AG04450 (cell line): ENCODE measurements around the gene SCAP. TPM values are rescaled to one million over a fixed set of nuclear protein-coding genes. Genes with fewer than 3 reads are reported as not detected.

Experiments used
- CTCF ChIA-PET: fragments of 300-600, 350-600 bp; formaldehyde crosslinking; extraction: SDS; loops from one replicate; lab custom pipeline; 2022; ENCODE audit warnings: antibody characterized with exemption, inconsistent platforms; lab: Charles Lee
- POLR2A ChIA-PET: fragments of 350-600 bp; formaldehyde crosslinking; extraction: SDS; loops from one replicate; lab custom pipeline; 2021; ENCODE audit warnings: antibody characterized with exemption, inconsistent platforms; lab: Yijun Ruan, JAX
- DNase-seq: peaks from one replicate; pipeline ENCODE4 v3.0.0-alpha.2; 2011; ENCODE audit warnings: low read depth, low spot score
- H3K27ac ChIP-seq: one replicate; pipeline ENCODE4 v1.5.1; 2012; ENCODE audit warnings: low read depth, low read length, control low read depth
- H3K27me3 ChIP-seq: one replicate; pipeline ENCODE4 v1.6.0; 2012; ENCODE audit warnings: low read length; ENCODE audit not compliant: control insufficient read depth, insufficient read depth
- H3K4me3 ChIP-seq: 2 replicates; pipeline ENCODE4 v1.5.1; 2011; ENCODE audit warnings: mild to moderate bottlenecking, low read depth, low read length, control low read depth
- H3K9me3 ChIP-seq: 2 replicates; pipeline ENCODE4 v1.5.1; 2012; ENCODE audit warnings: low read length; ENCODE audit not compliant: control insufficient read depth, insufficient read depth
- polyA plus RNA-seq: library from polyadenylated mRNA; depleted of rRNA; stranded (reverse); fragments of >200 nt; gene quantifications from 2 replicates; pipeline ENCODE4 v1.2.3, GENCODE V29; 2011
- TF ChIP-seq, protein P1 (sequence below): IDR thresholded peaks from 2 replicates; pipeline ENCODE4 v1.5.1; 2011; ENCODE audit warnings: low read depth, low read length, control low read depth, inconsistent platforms

Gene SCAP
- polyA plus RNA-seq, 1 experiment, result 17.0 TPM

DNA sequence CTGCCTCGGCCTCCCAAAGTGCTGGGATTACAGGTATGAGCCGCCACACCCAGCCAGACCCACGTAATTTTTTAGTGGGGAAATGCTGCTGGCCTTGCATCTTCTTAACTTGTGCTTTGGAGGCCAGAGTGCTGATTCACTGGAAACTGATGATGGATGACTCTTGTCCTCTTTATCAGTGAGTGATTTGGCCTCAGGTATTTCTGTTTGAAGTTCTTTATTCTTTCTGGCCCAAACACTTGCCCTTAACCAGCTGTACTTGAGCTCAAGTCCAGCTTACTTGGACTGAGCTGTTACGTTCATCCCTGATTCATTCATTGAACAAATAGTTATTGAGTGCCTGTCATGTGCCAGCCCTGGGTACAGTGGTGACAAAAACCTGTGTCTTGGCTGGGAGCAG is 90.7 kb downstream of the SCAP start:
- no peak for DNase-seq
- H3K4me3 ChIP-seq, result no peak overlapping the region
- ChIA-PET POLR2A (no interaction called here), CTCF (interaction anchor here (0.6 kb wide), 1 partner anchor 55 kb away, joined by 5 read pairs; no protein-coding TSS in a partner anchor)
- H3K27ac ChIP-seq, result no peak overlapping the region
- TF ChIP-seq, protein P1, sequence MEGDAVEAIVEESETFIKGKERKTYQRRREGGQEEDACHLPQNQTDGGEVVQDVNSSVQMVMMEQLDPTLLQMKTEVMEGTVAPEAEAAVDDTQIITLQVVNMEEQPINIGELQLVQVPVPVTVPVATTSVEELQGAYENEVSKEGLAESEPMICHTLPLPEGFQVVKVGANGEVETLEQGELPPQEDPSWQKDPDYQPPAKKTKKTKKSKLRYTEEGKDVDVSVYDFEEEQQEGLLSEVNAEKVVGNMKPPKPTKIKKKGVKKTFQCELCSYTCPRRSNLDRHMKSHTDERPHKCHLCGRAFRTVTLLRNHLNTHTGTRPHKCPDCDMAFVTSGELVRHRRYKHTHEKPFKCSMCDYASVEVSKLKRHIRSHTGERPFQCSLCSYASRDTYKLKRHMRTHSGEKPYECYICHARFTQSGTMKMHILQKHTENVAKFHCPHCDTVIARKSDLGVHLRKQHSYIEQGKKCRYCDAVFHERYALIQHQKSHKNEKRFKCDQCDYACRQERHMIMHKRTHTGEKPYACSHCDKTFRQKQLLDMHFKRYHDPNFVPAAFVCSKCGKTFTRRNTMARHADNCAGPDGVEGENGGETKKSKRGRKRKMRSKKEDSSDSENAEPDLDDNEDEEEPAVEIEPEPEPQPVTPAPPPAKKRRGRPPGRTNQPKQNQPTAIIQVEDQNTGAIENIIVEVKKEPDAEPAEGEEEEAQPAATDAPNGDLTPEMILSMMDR, result no peak
- no peaks in the 10 kb centered on the region for H3K27me3 ChIP-seq
- H3K9me3 ChIP-seq, result no peaks in the 10 kb centered on the region; the same call in 1 of the 2 replicates

DNA sequence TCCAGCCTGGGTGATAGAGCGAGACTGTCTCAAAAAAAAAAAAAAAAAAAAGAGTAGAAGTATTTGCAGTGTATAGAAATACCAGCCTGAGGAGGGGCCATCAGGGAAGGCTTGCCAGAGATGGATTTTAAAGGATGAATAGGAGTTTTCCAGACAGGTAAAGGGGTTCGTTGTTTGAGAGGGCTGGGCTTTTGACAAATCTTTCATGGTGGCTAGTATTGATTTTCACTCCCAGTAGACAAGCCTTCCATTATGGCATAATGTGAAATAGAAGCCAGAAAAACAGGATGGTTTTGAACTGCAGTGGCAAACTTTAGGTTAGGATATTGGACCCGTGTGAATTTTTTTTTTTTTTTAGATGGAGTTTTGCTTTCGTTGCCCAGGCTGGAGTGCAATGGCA is 91.3 kb downstream of the SCAP start:
- Histone ChIP-seq H3K4me3 (no peak overlapping the region), H3K27ac (no peak overlapping the region), H3K9me3 (no peaks in the 10 kb centered on the region; the same call in 1 of the 2 replicates), H3K27me3 (no peaks in the 10 kb centered on the region)
- DNase-seq, result no peak
- ChIA-PET POLR2A (no interaction called here), CTCF (interaction anchor here (0.6 kb wide), 1 partner anchor 56 kb away, joined by 5 read pairs; no protein-coding TSS in a partner anchor)
- TF ChIP-seq, protein P1, result no peak

DNA sequence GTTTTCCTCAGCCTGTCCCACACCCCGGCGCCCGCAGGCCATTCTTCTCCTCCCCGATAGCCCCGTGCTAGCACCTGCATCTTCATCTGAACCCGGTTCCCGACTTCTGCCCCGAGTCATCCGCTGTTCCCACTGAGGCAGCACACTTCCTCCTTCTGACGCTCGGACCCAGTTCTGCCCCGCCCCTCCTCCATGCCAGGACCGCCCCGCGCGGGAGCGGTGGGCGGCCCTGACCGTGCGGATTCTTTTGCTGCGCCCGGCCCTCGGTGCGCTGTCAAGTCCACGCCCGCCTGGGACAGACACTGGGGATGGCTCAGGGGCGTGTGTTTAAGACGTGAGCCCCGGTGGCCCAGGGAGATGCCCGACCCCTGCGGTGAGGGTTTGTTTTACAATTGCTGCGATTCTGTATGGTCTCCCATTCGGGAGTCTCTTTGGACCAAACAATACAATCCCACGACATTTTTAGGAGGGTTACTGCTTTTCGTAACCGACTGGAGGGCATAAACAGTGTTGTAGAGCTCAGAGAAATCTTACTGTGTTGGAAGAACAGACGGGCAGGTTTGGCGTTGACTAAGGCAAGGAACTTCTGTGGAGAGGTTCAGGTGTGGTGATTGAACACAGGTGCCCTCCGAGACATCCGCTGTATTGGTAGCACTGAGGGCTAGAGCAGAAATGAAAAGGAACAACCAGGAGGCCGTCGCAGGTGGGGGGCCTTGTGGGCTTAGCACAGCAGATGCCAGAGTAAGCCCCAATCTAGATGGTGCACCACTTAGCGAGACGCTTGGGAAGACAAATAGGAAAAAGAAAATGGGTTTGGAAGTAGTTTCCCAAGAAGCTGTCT is 94.2 kb downstream of the SCAP start:
- peak; percentile 67 for DNase-seq
- H3K27me3 ChIP-seq, result no peaks in the 10 kb centered on the region
- ChIA-PET CTCF (interaction anchor here (0.7 kb wide), 2 partner anchors 40 to 132 kb away, joined by 3 to 4 read pairs; no protein-coding TSS in a partner anchor), POLR2A (interaction anchor here (1.0 to 1.3 kb wide), 3 partner anchors 8 to 32 kb away, joined by 5 to 9 read pairs (median 6); no protein-coding TSS in a partner anchor)
- no peaks in the 10 kb centered on the region; the same call in 1 of the 2 replicates for H3K9me3 ChIP-seq
- peak overlapping the region; percentile 99 for H3K27ac ChIP-seq
- H3K4me3 ChIP-seq, result peak overlapping the region; percentile 98
- TF ChIP-seq, protein P1, result no peak

DNA sequence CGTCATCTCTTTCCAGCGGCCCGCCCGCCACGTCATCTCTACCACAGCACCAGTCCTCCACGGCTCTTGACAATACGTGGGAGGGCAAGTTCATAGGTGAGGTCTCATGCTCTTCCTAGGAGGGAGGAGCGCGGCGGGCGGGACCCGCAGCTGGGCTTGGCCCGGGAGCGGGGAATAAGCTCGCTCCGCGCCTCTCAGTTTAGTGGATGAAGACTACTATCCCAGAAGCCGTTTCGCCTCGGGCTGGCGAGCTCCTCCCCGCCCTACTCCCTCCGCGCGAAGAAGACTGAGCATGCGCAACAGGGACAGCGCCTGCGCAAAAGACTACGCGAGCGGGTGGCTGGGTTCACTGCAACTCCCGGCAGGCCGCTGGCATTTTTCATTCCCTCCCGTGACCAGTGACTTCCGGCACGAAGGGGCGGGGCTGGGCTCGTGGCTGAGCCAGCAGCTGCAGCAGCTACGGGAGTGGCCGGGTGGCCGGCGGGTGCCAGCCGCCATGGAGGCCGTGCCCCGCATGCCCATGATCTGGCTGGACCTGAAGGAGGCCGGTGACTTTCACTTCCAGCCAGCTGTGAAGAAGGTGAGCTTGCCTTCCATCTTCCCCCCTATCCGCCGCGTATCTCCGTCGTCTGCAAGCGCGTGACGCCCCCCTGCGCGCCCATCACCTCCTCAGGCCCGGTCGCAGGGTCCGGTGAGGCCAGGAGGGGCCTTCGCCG is 95.0 kb downstream of the SCAP start, which contains the start of gene PTPN23:
TSS of gene PTPN23 (plus strand) at position 421 of the 716 bp plus-strand sequence. CDS start at position 497, 76 bp downstream.
- CTCF ChIA-PET, result interaction anchor here (0.7 kb wide), 2 partner anchors 41 to 132 kb away, joined by 3 to 4 read pairs; no protein-coding TSS in a partner anchor
- no peaks in the 10 kb centered on the region for H3K27me3 ChIP-seq
- H3K9me3 ChIP-seq, result no peaks in the 10 kb centered on the region; the same call in 1 of the 2 replicates
- peak within 1 kb of the TSS; percentile 98 for H3K4me3 ChIP-seq
- peak; percentile 98 for DNase-seq
- POLR2A ChIA-PET, result interaction anchor here (0.6 to 1.3 kb wide), 15 partner anchors 9 to 341 kb away, joined by 3 to 9 read pairs (median 4); partner anchors contain the start of gene SETD2
- peak within 1 kb of the TSS; percentile 99 for H3K27ac ChIP-seq
- TF ChIP-seq, protein P1, result no peak
